ENCODE data around the gene MAGI2. TPM values are rescaled to one million over a fixed set of nuclear protein-coding genes. Genes with fewer than 3 reads are reported as not detected.
"Not testable (repeated sequence)": the region's sequence is repeated elsewhere in the genome, so short reads cannot be mapped to it uniquely, and the experiment has no call there.

Gene MAGI2
- total RNA-seq, 1 donor from 2014 or later: 8.0 TPM

DNA sequence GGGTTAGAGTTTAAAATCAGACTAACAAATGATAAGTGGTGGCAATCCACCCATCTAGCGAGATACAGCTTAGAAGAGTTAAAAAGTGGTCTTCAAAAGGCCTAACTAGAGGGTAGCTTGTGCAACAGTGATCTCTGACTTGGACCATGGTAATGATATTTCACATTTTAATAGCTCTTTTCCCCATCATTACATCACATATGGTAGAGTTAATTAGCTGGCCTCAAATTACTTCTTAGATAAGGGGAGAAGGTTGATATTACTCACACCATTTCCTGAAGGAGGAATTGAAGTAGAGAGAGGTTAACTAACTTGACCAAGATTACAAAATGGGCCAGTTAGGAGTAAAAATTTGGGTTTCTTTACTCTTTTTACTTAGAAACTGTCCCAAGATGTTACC, 1431.3 kb downstream of the MAGI2 start:
- DNase-seq: no peak

DNA sequence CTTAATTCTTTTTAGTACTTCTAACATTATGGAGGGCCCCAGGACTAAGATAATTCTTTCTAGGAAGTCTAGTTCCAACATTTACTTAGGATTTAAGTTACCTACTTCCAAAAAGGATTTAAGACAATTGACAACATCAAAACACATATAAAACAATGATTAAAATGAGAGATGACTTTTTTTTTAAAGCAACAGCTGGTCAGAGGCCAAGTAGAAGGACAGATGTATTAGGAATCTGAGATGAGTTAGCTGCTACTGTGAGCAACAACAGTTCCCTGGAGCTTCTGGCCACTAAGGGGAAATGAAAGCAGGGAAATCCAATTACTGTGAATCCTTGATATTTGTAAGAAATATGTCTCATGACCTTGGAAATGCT, 1432.6 kb downstream of the MAGI2 start:
- no peak for DNase-seq

DNA sequence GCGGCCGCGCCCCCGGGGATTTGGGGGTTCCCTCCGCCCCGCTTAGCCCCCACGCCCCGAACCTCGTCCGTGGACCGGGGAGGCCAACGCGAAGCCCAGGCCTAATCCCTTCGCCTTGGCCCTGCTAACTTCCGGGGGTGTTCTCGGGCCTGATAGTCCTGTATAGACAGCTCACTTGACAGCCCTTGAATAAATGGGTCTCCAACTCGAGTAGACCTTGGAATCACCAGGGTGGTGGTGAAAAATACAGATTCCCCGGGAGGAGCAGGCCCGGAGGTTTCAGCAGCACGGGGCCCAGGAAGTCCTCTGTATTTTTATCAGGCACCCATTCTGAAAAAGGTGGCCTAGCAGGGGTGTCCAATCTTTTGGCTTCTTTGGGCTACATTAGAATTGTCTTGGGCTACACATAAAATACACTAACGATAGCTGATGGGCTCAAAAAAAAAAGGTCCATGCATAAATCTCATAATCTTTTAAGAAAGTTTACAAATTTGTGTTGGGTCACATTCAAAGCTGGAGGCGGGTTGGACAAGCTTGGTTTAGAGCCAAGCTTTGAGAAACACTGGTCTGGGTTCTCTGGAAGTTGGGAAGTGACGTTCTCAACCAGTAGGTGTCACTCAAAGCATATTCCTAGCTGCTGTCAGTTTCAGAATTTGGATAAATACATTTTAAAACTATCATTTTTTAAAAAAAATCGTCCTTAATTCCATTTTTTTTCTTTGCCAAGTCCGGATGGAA, 1433.2 kb downstream of the MAGI2 start:
- DNase-seq: peak; percentile 91

DNA sequence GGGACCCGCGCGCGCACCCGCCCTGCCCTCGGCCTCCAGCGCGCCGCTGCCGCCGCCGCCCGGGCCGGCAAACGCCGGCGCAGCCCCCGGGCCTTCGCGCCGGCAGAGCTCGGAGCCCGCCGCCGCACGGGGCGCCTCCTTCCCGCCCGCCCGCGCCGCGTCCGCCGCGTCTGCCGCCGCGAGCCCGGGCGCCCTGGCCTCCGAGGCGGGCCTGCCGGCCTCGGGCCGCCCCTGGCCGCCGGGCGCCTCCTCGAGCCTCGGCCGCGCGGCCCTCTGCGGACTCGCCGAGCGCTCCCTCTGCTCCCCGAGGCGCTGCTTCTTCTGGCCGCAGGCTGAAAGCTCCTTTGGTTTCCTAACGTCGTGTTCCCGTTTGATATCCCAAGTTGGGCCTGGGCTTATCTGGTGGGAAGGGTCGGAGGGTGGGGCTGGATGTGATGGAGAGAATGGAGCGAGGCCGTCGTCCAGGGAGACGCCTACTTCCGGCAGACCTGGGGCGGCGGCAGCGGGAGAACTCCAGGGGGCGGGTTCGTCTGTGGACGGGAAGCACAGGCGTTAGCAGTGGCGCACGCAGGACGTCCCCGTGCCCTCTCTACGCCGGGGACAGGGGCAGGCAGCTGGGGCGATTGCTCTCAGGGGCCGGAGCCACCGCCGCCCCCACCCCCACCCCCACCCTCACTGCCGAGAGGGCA, 1433.9 kb downstream of the MAGI2 start:
- DNase-seq: peak; percentile 95

DNA sequence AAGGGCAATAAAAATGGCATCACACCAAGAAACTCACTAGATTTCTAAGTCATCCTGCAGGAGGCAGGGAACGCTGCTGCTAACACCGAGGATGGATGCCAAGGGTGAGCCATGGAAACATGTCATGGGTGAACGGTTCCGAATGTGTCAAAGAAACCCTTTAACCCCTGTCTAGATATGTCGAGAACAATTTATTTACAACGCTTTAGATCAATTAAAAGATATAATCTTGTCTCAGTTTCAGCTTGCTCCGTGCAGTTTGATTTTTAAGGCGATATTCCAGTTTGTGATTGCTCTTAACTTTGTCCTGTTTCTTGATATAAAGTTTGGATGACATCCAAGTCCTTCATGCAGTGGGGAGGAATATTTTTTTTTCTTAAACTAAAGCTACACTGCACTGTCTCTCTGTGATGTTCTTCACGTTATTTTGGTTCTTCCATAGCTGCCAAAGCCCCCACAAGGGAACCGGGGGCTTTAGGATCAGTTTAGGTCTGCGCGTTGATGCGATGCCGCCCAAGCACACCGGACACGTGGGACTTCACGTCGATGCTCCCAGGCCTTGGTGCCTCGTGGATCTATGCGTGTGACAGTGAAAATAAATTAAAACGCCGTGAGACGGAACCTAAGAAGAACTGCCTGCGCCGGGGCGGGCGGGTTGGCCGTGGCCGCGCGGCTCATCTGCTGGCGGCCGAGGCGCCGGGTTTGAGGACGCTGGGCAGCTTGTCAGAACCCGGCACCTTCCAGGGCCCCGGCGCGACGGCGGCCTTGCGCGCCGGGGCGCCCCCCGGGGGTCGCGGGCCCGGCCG, 1434.6 kb downstream of the MAGI2 start:
- DNase-seq: peak; percentile 57

DNA sequence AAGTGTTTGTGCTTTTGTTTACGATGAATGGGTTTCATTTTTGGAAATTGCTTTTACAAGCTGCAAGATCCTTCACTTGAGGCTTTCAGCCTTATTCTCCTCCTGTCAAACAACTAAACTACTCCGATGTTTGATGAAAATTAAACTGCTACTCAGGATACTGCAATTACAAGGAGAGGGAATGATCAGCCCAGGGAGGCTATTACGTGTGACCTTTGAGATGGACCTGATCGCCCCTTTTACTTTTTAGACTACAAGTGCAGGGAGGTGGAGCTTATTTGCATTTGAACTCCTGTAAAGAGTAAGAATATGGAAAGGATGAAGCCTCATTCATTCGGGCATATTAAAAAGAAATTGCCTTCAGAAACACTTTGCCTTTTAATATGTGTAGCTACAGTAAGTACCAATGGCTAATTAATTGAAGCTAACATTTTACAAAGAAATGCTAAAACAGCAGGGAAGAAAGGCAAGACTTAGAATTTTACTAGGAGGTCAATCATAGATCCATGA, 1435.8 kb downstream of the MAGI2 start:
- no peak for DNase-seq

DNA sequence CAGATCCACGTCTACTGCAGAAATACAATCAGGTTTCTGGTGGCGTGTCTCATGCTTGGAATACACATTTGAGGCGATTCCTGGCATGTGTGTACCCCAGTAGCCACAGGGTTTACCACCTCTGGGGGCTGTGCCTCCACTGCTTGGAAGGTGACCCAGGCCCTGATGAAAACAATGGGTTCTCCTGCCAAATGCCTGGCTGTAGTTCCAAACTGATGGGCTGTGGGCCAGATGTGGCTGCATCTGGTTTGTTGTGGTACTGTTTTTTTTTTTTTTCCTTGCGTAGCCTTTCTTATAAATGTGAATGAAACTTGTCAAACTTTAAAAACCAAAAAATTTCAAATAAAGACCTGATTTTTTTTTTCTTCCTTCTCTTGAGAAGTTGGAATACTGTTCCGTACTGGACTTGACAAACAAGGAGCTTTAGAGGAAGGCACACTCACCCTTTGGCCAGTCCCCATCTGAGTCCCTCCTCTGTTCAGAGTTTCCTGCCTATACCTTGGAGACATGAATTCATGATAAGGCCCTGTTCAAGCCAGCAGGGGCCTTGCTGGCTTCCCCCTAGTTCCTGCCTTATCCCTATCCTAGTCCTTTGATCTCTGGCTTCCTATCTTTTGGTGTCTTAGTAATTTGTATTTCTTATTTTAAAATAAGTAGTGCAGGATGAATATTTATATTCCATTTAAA, 1437.8 kb downstream of the MAGI2 start:
- no peak for DNase-seq

DNA sequence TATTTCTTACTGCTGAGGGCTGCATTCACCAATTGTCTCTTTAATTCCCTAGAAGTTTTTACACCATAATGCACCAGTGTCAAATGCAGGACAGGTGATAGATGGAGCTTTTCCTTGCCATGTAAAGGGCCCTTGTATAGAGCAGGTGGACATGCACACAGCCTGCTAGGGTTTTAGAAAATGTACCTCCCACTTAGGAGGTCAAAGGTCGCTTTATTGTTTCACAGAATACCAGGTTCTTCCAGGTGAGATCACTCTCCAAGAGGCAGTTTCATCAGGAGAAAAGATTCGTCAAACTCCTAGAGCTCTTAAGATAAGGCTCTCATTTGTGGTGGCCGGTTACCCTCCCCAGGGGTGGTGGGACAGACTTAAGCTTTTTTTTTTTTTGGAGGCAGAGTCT, 1439.1 kb downstream of the MAGI2 start:
- no peak for DNase-seq

DNA sequence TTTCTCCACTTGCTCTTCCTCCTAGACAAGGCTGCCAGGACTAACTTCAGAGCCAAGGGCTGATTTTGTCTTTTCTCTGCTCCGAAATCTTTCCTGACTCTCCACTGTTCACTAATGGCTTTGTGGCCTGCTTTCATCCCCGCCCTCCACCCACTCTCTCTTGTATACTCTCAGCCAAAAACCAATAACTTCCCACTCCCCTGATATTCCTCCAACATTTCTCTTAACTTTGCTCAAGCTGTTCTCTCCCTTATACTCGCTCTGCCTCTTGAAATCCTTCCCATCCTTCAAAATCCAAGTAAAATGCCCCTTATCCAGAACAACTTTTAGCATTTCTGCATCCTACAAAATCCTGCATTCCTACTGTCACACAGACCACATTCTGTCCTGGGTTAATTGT, 1440.1 kb downstream of the MAGI2 start:
- DNase-seq: no peak

DNA sequence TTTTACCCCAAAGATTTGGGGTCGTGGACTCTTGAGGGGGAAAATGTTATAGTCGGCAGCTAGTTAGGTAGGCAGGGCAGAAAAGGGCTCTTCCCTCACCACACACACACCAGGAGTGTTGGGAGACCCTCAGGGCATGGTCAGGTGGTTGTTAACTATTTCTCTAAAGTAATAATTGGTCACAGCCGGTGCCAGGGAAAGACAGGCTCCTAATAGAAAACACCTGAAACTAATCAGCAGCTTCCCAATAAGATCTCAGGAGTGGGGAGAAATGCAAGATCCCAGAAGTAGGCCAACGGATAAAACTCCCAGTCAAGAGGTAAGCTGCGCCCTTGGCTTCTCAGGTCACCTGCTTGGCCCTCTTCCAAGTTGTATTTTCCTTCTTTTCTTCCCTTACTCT, 1441.8 kb downstream of the MAGI2 start:
- no peak for DNase-seq

DNA sequence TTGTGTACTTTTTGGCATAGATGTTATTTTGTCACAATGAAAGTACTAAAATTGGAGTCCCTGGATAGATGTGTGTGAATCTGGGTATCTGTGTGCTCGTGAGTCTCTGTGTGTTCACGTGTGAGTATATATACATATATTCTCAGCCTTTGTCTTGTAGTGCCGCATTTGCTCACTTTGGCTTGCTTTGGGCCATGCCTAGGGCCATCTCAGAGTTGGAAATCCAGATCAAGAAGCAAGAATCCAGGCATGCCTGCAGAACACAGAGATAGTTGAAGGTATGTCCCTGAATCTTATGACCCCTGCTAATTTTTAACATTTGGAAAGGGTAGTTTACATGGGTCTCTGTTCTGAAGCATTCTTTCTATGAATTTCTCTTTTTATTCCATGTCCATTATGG, 1446.2 kb downstream of the MAGI2 start:
- DNase-seq: no peak

DNA sequence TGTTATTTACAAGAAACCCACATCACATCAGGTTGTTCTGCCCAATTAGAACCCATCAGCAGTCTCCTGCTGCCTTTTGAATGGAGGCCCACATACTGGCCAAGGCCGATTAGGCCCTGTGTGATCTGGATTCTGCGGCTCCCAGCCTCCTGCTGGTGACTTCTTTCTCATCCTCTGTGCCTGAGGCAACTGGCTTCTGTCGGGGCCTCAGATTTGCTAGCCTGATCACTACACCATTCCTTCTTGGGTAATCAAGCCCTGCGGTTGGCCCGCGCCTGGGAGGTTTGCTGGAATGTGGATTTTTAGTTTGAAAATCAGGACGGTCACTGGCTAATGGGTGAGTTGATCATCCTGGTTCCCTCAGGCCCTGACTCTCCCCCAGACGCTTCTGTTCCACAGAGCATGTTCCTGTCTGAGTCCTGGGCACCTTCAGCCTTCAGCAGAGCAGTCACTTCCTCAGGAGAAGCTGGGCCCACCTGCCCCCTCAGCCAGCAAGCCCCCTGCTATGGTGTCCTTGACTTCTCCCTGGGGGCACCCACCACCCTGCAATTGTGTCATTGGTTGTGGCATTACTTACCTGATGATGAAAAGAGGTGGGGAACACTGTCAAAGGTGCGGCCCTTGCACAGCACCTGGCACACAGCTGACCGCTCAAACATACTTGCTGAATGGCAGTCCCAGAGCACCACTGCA, 1447.3 kb downstream of the MAGI2 start:
- DNase-seq: no peak

DNA sequence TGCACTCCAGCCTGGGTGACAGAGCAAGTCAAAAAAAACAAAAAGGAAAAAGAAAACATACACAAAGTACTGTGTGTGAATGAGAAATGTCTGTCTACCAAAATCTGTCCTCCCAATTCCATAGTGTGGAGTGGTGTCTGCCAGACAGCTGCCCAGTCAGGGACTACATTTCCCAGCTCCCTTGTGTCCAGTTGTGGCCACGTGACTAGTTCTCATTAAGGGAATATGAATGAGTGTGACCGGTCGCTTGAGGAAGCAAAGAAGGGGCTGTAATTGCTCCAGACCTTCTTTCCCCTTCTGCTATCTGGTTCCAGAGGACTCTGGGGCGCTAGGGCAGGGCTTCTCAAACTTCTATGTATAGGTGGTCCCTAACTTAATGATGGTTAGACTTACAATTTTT, 1450.8 kb downstream of the MAGI2 start:
- DNase-seq: no peak

DNA sequence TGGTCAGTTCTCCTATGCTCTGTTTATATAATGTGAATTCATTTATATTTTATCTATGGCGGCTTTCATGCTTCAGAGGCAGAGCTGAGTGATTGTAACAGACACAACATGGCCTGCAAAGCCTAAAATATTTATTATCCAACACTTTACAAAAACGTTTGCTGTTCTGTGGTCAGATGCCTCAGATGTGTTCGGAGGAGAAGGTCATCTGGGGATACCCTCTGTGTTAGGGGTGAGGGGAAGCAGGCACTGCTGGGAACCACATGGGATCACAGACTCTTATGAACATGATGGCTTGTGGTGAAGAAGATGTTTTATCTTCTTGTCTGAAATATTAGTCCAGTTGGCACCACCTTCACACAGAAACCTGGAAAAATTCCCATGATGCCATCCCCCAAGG, 1451.4 kb downstream of the MAGI2 start:
- DNase-seq: no peak

DNA sequence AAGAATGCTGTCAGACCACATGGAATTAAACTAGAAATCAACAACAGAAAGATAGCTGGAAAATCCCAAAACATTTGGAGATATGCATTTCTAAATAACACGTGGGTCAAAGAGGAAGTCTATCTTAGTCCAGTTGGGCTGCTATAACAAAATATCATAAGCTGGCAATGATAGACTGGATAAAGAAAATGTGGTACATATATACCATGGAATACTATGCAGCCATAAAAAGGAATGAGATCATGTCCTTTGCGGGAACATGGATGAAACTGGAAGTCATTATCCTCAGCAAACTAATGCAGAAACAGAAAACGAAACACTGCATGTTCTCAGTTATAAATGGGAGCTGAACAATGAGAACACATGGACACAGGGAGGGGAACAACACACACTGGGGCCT, 1454.3 kb downstream of the MAGI2 start:
- DNase-seq: not testable (repeated sequence)

DNA sequence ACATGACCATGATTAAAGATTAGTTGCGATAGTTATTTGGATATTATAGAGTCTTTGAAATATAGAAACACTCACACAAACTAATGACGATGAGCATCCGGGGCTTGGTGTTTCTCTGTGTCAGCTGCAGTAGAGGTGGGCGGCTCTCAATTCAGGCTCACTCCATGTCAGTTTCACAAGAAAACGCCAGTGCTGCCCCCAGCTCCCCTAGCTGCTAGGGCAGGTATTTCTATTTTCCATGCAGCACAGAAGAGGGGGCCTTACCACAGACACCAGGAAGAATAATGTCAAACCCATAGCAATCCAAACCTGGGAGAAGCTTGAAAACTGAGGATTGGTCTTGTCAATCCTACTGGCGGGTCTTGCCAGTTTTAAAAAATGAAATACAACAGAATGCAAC, 1457.8 kb downstream of the MAGI2 start:
- DNase-seq: no peak

DNA sequence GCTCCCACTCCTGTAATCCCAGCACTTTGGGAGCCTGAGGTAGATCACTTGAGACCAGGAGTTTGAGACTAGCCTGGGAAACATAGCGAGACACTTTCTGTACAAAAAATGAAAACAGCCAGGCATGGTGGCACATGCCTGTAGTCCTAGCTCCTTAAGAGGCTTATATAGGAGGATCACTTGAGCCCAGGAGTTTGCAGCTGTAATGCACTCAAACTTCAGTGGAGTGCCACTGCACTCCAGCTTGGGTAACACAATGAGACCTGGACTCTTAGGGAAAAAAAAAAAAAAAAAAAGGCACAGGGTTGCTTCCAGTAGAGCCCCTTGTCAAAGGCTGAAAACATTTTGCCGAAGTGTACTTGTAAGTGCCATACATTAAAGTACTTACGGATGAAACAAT, 1459.6 kb downstream of the MAGI2 start:
- DNase-seq: no peak

DNA sequence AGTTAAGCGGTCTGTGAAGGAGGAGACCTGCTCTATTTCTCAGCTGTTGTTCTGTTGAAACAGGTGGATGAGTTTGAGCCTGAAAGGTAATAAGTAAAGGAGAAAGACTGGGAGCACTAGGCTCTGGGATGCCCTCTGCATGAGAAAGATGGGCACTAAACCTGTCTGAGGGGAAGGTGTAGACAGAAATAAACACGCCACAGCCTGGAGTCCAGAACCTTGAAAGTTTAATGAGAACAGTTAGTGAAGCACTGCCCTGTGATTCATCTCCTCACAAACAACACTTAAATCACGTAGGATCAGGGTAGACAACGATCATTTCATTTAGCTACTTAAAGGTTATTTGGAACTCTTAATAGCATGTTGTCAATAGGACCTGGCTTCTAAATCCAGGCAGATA, 1461.8 kb downstream of the MAGI2 start:
- no peak for DNase-seq

DNA sequence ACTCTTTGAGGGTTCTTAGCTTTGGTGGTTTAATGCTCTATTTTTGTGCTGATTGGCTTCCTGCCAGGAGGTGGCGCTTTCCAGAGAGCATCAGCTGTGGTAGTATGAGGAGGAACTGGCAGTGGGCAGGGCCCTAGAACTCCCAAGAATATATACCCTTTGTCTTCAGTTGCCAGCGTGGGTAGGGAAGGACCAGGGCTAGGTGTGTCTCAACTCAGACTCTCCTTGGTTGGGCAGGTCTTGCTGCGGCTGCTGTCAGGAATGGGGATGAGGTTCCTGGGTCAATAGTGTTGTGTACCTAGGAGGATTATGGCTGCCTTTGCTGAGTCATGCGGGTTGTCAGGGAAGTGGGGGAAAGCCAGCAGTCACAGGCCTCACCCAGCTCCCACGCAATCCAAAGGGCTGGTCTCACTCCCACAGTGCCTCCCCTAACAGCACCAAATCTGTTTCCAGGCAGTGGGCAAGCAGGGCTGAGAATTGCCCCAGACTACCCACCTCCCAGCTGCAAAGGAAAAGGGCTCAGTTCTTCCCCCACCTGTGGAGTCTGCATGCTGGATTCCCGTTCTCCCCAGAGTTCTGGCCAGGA, 1463.4 kb downstream of the MAGI2 start:
- peak; percentile 12 for DNase-seq

DNA sequence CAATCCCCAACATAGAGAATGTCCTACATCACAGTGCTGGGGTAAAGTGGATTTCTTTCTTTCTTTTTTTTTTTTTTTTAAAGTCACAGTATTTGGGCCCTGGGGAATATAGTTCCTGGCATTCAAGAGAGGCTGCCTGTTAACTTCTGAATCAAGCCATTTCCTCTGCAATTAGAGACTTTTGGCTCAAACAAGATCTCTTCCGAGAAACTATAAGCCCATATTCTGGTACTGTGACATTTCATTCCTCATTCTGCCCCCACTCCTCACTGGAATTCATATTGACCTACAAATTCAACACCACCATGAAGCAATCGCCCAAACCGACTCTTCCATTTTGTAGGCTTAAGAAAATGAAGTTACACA, 1467.5 kb downstream of the MAGI2 start:
- peak; percentile 9 for DNase-seq

DNA sequence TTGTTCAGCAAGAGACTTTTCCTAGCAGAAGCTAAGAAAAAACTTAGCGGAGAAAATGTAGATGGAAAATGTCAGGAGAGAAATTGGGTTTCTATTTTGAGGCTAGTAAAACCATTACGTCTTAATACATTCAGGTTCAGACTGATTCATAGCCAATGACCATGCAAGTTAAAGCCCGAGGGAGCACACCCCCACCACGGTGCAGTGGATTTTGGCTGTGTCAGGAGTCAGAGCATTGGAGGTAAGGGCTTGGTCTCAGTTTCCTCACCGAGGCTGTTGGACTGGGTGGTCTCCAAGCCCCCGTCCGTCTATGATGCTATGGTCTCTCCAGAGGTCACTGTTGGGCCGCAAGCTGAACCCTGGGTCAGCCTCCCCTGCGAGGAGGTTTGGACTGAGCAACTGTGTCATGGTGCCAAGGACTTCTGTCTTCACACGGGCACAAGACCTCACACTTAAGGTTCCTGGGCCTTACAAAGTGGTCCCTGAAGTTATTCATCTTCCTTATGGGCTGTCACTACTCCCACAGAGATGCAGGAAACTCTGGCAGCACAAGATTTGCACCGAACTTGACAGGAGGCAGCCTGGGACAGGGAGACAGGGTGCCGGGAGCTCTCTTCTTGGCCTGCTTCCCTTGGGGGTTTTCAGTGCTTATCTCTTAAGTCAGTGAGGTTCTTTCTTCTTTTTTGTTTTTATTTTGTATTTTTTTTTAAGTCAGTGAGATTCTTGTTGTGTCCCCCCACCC, 1468.1 kb downstream of the MAGI2 start:
- no peak for DNase-seq

Data from tongue (tissue), 2 donors.